Rectal smooth muscle tissue (tissue), 1 donor: ENCODE measurements around the gene LRRK1.

Source experiments
- H3K27ac ChIP-seq: one replicate; pipeline ENCODE4 v1.7.0; 2013; ENCODE audit warnings: low read depth, low read length, inconsistent platforms
- H3K27me3 ChIP-seq: one replicate; pipeline ENCODE4 v1.7.0; 2013; ENCODE audit warnings: low read length; ENCODE audit not compliant: control insufficient read depth, insufficient read depth
- H3K36me3 ChIP-seq: one replicate; pipeline ENCODE4 v1.7.0; 2013; ENCODE audit warnings: low read length; ENCODE audit not compliant: control insufficient read depth, insufficient read depth
- H3K4me1 ChIP-seq: one replicate; pipeline ENCODE4 v1.7.0; 2013; ENCODE audit warnings: low read length; ENCODE audit not compliant: control insufficient read depth, insufficient read depth
- H3K4me3 ChIP-seq: one replicate; pipeline ENCODE4 v1.7.0; 2013; ENCODE audit warnings: low read length
- H3K9ac ChIP-seq: one replicate; pipeline ENCODE4 v1.7.0; 2013; ENCODE audit warnings: low read length

LRRK1 gene

DNA sequence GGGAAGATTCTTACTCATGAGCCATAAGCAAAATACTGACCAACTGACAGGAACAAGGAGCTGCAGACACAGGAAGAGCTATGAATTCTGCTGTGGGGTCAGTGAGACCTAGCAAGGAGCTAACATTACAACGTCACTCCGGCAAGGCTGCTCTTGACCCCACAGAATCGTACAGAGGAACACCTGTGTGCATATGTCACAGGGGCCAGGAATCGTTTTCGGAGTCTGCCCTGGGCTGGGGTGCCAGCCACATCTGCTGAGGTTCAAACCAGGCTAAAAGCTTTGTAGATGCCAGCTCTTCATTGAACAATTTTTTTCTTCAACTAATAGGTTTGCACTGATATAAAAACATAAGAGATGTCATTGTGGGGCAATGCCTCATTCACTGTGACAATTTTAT, 82.6 kb downstream of the LRRK1 start:
- Histone ChIP-seq H3K9ac (no peak overlapping the region), H3K27me3 (no peaks in the 10 kb centered on the region), H3K27ac (no peak overlapping the region), H3K4me1 (no peaks in the 10 kb centered on the region), H3K36me3 (no peaks in the 10 kb centered on the region), H3K4me3 (no peak overlapping the region)

DNA sequence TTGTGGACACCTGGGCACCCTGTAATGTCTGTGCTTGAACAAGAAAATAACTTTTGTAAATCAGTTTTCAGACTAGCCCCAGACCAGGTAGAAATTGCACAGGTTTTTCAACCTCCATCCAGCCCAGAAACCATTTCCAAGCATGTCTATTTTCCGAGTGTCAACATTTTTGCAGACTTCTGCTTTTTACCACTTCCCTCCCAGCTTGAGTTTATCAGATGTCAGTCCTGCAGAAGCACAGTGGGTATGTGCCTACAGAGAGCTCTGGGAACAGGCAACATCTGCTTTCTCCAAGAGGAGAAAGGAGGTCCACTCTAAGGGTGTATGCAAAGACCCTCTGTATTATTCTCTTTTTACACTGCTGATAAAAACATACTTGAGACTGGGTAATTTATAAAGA, 83.9 kb downstream of the LRRK1 start:
- no peak overlapping the region for H3K4me3 ChIP-seq
- H3K9ac ChIP-seq = no peak overlapping the region
- no peaks in the 10 kb centered on the region for H3K36me3 ChIP-seq
- no peak overlapping the region for H3K27ac ChIP-seq
- H3K4me1 ChIP-seq = no peaks in the 10 kb centered on the region
- no peaks in the 10 kb centered on the region for H3K27me3 ChIP-seq

DNA sequence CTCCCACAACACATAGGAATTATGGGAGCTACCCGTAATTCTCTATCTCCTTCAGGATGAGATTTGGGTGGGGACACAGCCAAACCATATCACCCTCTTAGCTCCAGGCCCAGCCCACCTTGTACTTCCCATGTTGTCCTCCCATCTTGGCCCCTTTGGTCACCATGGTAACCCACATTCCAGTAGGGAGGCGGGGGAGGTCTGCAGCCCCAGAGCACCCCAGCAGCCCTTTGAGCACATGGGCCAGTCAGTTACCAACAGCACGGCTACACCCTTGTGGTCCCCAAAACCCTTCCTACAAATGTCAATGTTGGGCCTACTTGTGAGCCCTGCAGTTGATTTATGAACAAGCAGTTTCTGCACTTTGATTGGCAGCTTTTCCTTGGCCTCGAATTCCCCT, 84.5 kb downstream of the LRRK1 start:
- no peaks in the 10 kb centered on the region for H3K27me3 ChIP-seq
- no peak overlapping the region for H3K4me3 ChIP-seq
- H3K36me3 ChIP-seq = no peaks in the 10 kb centered on the region
- H3K4me1 ChIP-seq = no peaks in the 10 kb centered on the region
- no peak overlapping the region for H3K27ac ChIP-seq
- no peak overlapping the region for H3K9ac ChIP-seq

DNA sequence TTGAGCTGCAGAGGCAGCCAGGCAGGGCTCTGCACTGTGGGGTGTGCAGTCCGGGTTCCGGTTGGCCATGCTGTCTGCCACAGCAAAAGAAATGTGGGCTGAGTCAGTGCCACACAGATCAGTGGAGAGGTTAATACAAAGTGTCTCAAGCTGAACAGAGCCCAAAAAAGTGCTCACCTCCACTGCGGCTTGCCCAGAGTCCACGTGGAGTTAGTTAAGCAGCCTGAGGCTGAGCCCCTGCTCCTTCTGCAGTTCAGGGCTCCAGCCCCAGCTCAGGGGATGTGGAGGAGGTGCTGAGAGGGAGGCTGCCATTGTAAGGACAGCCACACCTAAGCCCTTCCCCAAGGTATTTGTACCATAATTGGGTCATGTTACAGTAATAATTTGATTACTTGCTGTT, 85.3 kb downstream of the LRRK1 start:
- no peaks in the 10 kb centered on the region for H3K4me1 ChIP-seq
- no peak overlapping the region for H3K27ac ChIP-seq
- no peak overlapping the region for H3K9ac ChIP-seq
- H3K36me3 ChIP-seq = no peaks in the 10 kb centered on the region
- no peak overlapping the region for H3K4me3 ChIP-seq
- no peaks in the 10 kb centered on the region for H3K27me3 ChIP-seq

DNA sequence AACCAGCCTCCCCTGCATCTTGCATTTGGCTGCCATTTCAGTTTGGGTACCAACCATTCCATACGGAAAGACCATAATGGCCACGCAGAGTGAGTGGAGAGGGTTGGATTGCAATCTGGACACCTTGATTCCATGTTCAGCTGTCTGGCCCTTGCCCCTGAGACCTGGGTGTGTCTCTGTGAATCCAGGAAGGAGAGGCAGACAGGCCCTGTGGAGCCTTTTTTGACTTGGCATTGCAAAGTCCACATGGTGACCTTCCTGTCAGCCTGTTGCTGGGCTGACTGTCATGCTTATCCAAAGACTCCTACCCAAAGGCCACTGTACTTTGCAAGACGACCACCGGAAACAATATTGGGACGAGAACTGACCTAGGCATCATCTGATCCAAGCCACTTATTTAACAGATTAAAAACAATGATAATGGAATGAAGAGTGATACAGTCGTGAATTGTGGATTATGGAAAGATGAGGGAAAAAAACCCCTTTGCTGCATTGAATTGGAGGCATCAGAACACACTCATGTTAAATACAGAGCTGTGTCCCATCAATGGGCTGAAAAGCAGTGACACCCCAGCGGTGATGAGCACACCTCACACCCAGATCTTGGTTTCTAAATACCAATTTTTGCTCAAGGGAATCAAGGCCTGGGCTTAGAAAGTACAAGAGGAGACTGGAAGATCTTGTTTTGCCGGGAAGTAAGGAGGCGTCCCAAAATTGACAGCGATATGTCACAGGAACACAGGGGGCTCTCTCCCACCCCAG, 86.0 kb downstream of the LRRK1 start:
- Histone ChIP-seq H3K9ac (no peak overlapping the region), H3K27me3 (no peaks in the 10 kb centered on the region), H3K4me3 (no peak overlapping the region), H3K4me1 (no peaks in the 10 kb centered on the region), H3K27ac (no peak overlapping the region), H3K36me3 (no peaks in the 10 kb centered on the region)

DNA sequence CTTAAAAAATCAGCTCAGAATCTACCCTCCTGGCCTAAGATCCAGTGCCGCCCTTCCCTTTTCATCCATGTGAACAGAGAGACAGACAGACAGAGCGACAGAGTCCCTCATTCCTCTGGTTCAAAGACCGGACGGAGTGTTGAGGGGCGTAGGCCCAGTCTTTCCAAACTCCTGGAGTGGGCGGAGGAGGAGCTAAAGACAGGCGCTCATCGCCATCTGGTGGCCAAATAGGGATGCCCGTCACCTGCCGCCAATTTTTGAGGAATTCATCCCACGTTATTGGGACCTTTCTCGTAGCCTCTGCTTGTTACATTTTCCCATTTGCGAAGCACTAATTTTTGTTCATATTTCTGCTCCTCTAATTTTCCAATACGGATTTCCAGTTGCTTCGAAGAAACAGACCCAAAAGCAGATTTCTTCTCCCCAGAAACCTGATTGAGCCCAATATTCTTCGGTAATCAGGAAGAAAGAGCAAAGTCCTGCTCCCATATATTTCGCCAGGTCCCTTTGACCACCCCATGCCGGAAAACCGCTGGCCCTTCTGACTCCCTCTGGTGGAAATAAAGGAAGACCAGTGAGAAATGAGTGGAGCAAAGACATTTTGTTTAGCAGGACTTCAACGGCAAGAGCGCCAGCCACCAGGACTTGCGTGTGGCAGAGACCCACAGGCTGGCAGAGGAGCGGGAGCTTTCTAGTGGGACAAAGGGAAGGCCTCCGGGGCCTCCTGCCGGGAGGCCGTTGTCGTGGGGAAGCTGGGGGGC, 88.0 kb downstream of the LRRK1 start:
- H3K4me1 ChIP-seq = no peaks in the 10 kb centered on the region
- no peak overlapping the region for H3K27ac ChIP-seq
- peaks cover 2% of the 10 kb centered on the region for H3K36me3 ChIP-seq
- no peak overlapping the region for H3K9ac ChIP-seq
- peak overlapping the region; percentile 6 for H3K4me3 ChIP-seq
- H3K27me3 ChIP-seq = no peaks in the 10 kb centered on the region

DNA sequence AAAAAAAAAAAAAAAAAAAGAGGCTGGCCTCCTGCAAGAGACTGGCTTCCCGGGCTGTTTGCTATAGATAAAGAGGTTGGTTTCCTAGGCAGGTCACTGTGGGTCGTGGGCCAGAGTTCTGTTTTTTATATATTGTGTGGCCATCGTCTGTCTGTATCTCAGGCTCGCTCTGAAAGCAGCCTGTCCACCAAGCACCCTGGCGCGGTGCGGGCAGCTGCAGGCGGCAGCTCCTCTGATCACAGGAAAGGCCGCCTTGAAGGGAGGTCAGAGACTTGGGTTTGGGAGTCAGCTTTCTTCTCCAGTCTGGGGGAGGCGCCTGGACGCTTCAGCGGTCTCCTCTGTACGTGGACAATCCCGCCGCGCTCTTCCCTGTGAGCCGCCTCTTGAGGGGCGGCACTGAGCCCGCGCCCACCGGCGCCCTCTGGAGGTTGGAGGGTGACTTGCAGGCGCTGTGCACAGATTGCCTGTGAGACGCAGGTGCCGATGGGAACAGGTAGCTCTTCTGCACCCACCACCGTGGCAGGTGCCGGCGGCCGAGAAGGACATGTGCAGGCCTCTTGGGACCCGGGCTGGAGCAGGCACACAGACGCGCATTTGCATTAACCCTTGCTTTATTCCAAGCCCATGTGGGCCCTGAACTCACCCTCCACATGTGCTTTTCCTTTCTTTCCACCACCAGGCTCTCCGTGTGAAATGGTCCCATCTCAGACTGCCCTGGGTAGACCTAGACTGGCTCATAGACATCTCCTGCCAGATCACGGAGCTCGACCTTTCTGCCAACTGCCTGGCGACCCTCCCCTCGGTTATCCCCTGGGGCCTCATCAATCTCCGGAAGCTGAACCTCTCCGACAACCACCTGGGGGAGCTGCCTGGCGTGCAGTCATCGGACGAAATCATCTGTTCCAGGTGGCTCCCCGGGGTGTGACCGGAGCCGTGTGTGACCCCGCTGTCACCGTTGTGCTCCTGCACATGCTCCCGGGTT, 89.3 kb downstream of the LRRK1 start:
- no peaks in the 10 kb centered on the region for H3K4me1 ChIP-seq
- H3K9ac ChIP-seq = no peak overlapping the region
- no peak overlapping the region for H3K27ac ChIP-seq
- peak overlapping the region; percentile 65 for H3K4me3 ChIP-seq
- H3K27me3 ChIP-seq = no peaks in the 10 kb centered on the region
- H3K36me3 ChIP-seq = peaks cover 4% of the 10 kb centered on the region

DNA sequence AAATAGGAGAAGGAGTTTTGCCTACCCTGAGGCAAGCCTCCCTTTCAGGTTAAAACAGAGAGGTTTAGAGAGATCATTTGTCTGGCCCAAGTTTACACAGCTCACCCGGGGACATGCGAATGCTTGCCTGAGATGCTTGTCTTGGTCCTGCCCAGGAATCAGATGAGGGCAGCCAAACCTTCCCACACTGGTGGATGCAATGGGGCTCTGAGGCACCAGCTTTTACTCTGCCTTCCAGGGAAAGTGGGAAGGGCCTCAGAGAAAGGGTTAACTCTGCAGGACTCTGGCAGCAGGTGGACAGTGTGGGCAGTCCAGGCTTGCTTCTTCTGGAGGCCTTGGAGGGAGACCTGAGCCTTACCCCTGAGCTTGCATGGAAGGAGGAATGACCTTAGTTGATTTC, 90.0 kb downstream of the LRRK1 start:
- Histone ChIP-seq H3K27me3 (no peaks in the 10 kb centered on the region), H3K4me3 (no peak overlapping the region), H3K27ac (no peak overlapping the region), H3K4me1 (no peaks in the 10 kb centered on the region), H3K9ac (no peak overlapping the region), H3K36me3 (peaks cover 4% of the 10 kb centered on the region)

DNA sequence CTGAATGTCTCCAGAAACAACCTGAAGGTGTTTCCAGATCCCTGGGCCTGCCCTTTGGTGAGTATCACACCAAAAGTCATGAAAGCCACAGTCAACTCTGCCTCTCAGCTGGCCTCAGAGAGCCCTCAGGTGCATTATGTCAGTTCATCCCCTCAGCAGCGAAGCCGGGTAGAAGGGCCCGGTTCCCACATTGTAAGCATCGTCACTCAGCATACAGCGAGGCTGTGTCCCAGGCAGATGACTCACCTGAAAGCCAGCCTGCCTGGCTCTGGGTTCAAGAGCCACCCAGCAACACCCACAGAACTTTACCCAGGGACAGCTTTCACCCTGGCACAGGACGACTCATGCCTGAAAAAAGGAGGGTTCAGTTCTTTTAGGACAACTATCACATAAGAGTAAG, 91.6 kb downstream of the LRRK1 start:
- peaks cover 9% of the 10 kb centered on the region for H3K36me3 ChIP-seq
- H3K27ac ChIP-seq = no peak overlapping the region
- H3K27me3 ChIP-seq = no peaks in the 10 kb centered on the region
- H3K9ac ChIP-seq = no peak overlapping the region
- H3K4me3 ChIP-seq = no peak overlapping the region
- no peaks in the 10 kb centered on the region for H3K4me1 ChIP-seq

DNA sequence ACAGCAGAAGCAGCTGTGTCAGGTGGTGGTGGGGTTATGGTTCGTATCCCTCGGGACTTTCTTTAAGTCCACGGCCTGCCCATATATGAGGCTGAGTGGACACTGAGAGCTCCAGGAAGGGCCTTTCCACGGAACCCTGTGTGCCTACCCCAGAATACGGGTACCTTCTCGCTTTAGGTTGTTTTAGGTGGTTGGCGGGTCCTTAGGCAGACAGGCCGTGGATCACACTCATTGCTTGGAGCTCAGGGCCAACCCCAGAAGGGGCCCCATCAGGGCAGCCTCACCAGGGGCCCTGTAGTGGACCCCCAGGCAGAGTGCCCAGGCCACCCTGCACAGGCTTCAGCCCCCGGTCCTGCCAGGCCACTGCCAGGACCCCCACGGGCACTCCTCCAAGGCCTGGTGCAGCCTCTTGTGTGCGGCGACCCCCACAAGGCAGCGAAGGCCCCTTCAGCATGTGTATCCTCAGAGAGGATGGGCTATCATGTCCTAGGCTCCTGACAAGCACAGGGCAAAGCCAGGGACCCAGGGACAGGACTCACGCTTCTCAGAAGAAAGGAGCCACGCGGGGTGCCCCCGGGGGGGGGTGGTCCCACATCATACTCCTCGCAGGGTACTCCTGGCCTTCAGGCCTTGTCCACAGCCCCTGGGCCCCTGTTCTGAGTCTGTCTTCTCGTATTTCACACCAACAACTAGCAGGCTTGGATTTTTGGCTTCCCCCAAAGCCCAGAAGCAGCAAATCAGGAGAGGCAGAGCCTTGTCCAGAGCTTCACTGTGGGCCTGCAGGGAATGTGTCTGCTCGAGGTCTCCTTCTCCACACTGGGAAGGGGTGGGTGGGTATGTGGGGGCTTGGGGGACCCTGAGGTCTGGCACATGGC, 93.4 kb downstream of the LRRK1 start:
- Histone ChIP-seq H3K27me3 (no peaks in the 10 kb centered on the region), H3K4me1 (no peaks in the 10 kb centered on the region), H3K4me3 (no peak overlapping the region), H3K9ac (no peak overlapping the region), H3K27ac (no peak overlapping the region), H3K36me3 (peaks cover 11% of the 10 kb centered on the region)

DNA sequence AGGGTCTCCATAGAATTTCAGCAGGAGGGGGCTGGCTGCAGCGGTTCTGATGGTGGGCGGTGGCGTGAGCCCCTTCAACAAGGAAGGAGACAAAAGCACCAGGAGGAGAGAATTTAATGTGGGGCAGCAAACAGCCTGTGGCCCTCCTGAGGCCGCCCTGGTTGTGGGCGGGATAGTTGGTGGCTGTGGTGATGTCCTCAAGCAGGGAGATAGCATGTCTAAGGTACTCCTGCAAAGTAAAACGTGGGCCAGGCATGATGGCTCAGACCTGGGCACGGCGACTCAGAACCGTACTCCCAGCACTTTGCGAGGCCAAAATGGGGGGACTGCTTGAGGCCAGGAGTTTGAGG, 94.0 kb downstream of the LRRK1 start:
- no peak overlapping the region for H3K27ac ChIP-seq
- no peaks in the 10 kb centered on the region for H3K4me1 ChIP-seq
- no peak overlapping the region for H3K9ac ChIP-seq
- H3K4me3 ChIP-seq = no peak overlapping the region
- no peaks in the 10 kb centered on the region for H3K27me3 ChIP-seq
- H3K36me3 ChIP-seq = peaks cover 11% of the 10 kb centered on the region
